DMS153 treated with DMSO at 0.1 percent for 48 hours (cell line): Measurements from ENCODE around the gene GAS6.
"Not testable (repeated sequence)": the region's sequence is repeated elsewhere in the genome, so short reads cannot be mapped to it uniquely, and the experiment has no call there.

Source experiments
- DNase-seq: peaks from one replicate; lab custom pipeline; 2025; ENCODE audit not compliant: unreplicated experiment; lab: John Stamatoyannopoulos, UW

GAS6 gene

DNA sequence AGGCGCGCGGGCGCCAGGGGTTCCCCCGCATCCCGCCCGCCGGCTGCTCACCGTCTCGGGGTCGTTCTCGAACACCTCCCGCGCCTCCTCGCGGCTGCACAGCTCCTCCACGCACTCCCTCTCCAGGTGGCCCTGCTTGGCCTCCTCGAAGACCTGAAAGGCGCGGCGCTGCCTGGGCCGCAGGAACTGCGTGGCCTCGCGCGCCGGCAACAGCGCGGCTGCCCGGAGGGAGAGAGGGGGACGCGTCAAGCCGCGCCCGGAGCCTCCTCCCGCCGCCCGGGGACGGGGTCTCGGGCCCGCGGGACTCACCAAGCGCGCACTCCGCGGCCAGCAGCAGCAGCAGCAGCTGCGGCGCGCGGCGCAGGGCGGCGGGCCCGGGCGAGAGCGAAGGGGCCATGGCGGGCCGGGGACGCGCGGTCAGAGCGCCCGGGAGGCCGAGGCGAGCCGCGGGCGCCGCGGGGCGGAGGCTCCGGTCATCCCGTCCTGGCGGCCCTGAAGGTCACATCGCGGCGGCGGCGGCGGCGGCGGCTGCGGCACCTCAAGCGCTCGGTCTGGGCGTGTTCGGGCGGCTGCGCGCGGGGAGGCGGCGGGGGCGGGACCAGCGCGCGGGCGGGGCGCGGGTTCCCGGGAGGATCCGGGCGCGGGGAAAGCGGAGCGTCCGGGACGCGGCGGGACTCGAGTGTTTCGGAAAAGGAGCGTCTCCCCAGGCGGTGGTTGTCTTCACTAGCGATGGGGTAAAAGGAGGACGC, at the start of gene GAS6:
Gene GAS6, minus strand, starts transcription at position 553 of the 749 bp plus-strand sequence. Its CDS starts 156 bp downstream, at position 397.
- DNase-seq = peak; percentile 22

DNA sequence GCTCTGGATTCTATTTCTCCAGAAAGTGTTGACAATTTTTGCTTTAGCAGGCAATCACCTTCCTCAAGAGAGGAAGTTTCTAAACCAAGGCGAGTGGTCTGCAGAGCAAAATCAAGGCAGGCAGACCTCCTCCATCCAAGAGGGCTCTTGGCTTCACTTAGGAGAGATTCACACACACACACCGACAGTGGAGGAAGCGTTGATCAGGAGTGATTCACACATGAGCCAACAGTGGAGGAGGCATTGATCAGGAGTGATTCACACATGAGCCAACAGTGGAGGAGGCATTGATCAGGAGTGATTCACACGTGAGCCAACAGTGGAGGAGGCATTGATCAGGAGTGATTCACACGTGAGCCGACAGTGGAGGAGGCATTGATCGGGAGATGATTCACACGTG, 49.5 kb upstream of the GAS6 start:
- not testable (repeated sequence) for DNase-seq

DNA sequence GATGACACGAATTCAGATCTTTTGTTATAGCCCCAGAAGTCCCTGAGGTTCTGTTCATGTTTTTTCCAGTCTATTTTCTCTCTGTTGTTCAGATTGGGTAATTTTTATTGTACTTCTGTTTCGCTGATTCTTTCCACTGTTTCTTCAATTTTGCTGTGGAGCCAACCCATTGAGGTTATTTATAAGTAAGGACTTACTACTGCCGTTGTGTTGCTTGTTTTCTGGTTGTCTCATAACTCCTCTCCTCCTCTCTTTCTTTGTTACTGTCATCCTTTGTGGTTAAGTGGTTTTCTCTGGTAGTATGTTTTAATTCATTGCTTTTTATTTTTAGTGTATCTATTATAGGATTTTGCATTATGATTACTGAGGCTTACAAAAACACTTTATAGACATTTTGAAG, 48.7 kb upstream of the GAS6 start:
- no peak for DNase-seq

DNA sequence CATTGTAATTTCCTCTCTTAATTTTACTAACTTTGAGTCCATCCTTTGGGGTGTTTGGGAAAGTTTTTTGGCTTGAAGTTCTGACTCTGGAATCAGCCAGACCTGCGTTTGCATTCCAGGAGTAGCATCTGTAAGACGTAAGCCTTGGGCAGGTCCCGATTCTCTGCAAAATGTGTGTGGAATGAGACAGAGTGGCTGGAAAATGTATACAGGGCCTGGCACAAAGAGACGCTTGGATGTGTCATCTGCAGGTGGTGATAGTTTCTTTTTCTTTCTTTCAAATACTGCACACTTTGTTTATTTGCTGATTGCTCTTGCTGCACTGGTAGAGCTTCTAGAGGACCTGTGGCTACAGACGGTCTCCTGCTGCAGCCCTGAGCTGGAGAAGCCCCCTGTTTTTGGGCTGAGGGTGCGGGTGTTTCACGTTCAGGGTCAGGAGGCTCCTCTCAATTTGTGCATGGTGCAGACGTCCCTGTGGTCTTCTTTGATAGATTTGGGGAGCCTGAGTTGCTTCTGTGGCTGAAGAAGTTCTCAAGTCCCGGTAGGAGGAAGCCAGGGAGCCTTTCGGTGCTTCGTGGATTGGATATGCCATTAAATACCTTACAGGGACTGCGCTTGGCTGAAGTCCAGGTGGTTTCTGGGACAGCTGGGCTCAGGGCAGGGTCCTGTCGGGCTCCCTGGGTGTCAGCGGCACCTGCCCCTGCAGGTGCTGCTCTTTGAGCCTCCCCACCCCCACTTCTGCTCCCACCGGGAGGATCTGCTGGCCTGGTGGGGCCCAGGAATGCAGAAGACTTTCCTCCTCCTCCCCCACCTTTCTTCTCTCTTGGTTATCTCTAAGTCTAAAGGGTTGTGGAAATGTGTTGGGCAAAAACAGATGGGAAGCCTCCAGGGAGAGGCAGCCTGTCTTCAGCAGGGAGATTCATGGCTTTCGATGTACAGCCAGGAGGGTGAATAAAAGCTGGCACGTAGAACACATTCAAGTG, 44.0 kb upstream of the GAS6 start:
- peak; percentile 36 for DNase-seq

DNA sequence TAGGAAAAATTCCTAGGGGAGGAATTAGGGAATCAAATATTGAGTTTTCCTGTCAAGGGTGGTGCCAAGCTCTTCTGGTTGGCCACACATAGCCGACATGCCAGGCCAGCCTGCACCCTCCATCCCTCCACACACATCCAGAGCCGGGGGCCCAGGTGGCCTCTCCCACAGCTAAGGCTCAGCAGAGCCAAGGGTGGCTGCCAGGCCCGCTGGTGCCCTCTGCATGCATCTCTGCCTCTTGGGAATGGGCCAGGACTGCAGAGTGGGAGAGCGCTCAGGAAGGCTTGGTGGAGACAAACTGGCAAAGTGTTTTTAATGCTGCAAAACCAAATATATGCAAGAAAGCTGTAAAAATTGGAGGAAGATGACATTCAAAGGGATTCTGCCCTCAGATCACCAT, 42.7 kb upstream of the GAS6 start:
- no peak for DNase-seq

DNA sequence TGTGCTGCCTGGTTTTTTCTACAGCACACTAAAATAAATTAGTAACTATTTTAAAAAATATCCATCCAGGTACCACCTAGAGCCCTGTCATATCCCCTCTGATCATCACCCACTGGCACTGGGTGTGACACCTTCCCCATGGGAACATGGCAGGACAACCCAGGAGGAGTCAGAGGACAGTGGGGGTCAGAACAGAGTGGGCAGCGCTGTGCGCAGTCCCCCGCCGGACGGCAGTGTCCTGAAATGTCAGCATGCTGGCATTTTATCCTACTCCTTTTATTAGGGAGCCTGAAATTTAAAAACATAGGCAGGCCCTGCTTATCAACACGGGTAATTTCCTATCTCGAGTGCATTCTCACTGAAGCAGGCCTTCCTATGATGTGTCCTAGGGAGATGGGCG, 42.1 kb upstream of the GAS6 start:
- no peak for DNase-seq

DNA sequence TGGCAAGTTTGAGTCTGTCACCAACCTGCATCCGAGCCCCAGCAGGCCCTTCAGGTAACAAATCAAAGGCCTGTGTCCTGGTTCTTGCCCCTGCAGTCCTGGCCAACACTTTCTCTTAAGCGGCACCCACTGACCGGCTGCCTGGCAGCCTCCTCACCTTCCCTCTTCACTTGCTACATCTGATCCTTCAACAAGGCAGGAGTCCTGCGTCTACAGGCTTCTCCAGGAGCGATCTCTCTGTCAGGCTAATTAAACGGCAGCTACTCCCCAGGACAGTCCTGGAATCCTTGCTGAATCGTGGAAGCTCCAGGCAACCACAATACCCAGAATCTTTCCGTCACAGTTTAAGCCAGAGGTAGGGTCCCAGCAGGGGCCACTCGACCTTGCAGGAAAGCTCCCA, 41.1 kb upstream of the GAS6 start:
- DNase-seq = no peak

DNA sequence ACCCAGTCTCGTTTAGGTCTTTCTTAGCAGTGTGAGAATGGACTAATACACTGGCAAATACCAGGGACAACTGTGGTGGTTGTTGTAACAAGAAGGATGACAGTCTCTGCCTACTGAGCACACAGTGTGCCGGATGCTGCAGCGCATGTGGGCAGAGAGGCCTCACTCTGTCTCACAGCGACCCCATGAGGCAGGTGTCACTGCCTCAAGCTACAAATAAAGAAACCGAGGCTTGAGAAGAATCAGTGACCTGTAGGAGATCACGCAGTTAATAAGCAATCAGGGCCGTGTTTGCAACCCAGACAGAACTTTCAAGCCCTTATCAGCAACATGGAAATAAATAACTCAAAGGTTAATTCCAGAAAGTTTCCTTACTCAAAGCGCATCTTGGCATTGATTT, 40.5 kb upstream of the GAS6 start:
- no peak for DNase-seq

DNA sequence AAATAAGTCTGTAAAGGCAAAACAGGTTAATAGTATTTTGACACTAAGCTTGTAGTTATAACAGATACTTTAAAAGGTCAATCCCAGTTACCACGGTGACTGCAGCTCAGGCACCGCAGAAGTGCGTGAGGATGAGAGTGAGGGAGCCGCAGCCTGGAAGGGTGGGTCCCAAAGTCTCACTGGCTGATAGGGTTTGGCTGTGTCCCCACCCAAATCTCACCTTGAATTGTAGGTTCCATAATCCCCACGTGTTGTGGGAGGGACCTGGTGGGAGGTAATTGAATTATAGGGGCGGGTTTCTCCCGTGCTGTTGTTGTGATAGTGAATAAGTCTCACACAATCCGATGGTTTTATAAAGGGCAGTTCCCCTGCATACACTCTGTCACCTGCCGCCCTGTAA, 40.0 kb upstream of the GAS6 start:
- no peak for DNase-seq

DNA sequence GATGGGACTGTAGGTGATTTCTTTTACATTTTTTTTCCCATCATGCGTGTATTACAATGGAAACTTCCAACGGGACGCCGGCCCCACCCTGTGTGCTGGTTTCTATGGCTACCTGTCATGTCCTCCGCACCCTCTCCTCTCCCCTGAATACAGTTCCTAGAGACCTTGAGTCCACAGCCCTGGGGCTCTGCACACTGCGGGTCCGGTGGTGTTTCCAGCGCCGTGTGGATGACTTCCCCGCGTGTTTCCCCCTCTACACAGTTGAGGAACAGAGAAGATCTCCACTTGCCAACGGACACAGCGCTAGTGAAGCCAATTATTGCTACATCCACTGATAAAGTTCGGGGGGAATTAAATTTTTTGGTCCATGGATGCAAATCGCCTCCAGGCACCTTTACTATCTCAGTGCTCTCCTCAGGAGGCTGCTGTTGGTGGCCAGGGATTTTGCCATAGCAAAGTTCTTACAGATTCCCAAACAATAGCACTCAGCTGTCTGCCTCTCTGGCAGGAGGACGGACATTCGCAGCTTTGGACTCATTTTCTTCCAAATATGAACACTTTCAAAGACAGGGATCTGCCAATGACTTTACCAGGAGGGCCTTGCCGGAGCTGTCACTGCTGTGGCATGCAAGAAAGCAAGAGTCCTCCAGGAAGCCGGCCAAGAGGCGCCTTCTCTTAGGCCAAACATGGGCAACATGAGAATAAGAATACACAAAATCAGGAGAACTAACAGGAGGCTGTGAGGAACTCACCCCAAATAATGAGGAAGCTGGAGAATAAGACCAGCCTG, 39.3 kb upstream of the GAS6 start:
- DNase-seq = no peak

DNA sequence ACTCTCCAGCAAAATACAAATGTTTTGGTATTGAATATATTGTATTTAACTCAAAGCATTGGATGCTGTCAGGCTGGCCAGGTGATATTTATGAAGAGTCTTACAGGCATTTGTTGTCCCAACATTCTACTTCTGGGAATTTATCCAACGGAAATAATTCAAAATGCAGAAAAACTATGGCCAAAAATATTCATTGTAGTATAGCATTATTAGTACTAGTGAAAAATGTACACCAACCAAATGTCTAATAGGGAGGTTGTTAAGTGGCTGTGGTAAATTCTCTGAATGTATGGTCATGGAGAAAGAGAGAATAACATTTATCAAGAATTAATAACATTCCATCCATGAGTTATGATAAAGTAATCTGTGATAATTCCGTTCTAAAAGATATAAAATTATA, 38.6 kb upstream of the GAS6 start:
- DNase-seq = no peak

DNA sequence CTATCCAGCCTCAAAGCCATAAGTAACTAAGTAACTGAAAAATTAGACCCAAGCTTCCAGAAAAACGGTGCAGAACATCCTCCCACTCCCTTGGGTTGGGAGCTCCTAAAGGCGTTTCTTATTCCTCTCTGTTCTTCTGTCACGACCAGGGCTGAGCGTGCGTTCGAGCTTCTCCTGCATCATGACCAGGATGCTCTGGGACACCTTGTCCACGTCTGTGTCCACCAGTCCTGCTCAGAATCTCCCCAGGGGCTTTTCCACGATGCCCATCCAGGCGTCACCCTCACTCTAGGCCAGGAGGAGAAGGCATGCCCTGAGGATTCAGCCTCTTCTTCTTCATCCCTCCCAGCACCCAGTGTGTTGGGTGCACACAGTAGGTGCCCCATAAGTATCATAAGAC, 37.8 kb upstream of the GAS6 start:
- no peak for DNase-seq

DNA sequence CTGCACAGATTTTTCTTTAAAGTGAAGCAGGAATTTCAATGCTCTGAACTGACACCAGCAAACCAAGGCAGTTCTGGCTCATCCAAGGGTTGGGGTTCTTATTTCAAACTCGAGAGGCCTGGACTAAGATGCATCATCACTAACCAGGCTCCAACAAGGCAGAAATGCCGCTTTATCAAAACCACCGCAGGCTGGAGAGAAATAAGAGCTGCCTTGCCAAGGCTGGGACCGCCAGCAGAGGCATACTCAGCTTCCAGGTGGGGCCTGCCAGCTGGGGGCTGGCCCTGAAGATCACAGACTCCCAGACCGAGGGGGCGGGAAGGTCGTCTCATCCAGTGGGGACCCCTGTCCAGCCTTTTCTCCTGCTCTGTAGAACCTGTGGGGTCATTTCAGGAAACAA, 37.4 kb upstream of the GAS6 start:
- no peak for DNase-seq

DNA sequence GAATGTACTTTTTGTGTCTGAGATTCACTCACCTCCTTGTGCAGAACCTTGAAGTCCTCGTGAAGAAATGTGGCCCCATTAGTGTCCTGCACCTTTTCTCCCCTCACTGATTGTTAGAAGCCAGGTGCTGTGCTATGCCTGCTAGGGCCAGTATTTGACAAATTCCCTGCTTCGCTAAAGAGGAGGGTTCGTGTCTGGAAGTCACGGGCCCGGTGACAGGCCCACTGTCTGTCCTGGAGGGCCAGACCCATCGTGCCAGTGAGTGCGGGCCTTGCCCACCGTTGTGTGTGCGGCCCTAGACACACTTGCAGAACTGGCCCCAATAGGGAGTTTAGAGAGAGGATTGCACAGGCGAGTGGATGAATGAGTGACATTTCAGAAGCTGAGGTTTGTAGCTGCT, 36.8 kb upstream of the GAS6 start:
- no peak for DNase-seq

DNA sequence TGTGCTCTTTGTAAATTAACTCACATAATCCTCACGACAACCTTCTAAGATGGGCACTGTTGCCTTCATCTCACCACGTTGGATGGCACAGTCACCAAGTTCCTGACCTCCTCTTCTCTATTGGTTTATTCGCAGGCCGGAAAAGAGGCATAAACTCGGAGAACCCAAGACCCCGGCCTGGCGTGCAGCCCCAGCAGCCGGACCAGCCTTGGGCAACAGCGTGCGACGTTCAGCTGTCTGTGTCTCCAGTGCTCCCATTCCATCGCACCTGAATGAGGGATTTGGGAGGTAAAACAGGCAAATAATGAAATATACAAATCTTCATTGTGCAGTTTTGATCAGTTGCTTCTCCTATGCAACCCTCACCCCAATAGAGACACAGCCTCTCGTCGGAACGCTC, 34.5 kb upstream of the GAS6 start:
- DNase-seq = no peak

DNA sequence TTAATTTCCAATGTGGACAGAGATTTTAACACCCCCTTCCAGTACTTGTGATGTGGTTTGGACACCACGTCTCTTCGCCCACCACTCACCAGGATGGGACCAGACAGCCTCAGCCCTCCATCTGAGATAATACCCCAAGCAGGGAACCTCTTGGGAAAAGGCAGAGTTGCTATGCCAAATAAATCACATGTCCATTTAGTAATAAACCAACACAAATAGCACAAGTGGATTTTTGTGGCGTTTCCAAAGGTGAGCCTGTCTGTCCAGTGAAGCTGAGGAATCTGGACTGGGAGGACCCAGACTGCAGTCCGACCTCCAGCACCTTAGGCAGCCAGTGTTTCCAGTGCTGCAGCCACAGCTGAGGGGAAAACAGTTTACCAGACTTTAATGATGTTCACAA, 34.1 kb upstream of the GAS6 start:
- no peak for DNase-seq

DNA sequence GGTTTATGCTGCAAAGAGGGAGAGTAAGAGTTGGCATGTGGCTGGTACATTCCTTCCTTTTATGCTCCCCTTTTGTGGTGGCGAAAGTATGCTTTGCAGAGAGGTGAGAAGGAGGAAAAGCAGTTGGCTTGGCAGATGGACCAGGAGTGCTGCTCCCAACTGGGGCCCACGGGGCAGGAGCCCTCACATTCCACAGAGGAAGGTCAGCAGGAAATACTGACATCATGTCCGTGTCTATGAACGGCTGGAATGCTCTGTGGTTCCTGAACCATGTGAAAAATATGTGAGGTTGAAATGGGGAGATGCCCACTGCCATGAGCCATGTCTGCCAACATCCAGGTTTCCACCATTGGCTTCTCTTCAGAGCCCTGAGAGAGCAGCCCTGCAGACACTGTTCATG, 33.3 kb upstream of the GAS6 start:
- no peak for DNase-seq

DNA sequence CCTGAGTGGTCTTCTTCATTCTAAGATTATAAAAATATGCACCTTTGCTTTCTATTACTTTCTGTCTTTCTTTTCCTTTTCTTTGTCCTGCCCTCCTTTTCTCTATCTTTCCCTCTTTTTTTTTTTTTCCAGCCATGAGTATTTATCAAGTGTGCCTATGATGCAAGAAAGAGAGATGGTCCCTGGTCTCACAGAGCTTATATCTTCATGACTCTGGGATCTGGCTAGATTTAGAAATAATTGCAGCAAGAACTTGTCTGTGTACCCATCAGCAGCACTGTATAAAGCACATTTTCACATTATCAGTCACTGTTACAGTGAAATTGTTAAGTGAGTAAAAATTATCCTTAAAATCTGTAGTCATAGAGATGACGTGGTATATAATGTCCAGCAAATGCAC, 31.6 kb upstream of the GAS6 start:
- no peak for DNase-seq

DNA sequence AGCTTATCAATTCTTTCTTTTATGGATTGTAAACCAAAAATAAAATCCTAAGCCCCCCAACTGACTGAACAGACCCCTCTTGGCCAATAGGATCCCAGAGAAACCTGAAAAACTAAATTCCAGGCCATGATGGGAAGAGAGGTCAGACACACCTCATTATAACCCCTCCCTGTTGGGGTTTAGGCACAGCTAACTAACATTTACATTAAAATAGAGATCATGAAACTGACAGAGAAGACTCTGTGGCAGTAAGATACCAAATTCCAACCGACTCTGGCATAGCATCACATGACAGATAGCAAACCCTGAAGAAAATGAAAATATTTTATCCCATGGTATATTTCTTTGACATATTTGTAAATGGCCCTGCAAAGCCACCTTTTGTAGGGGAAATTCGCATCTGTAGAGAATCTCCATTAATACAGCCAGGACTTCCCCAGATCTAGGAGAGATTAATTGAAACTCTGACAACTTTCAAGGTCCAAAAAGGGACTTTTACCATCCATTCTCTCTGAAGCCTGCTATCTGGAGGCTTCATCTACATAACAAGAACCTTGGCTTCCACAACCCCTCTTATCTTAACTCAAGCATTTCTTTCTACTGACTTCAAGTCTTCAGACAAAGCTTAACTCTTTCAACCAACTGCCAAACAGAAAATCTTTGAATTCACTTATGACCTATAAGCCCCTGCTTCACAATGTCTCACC, 27.1 kb upstream of the GAS6 start:
- no peak for DNase-seq

DNA sequence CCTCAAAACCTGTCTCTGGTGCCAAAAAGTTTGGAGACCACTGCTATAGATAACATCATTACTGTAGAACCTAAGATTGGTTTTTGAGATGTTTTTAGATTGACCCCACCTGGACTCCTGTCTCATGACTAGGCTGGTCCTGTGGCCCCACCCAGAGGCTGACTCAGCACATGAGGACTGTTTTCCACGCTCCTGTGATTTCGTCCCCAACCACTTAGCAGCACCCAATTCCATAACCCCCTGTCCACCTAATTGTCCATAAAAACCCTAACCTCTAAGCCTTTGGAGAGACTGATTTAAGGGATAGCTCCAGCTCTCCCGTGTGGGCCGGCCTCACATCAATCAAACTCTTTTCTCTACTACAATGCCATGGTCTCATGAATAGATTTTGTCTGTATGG, 25.6 kb upstream of the GAS6 start:
- DNase-seq = no peak
